ENCODE measurements around the gene TLR6.

GRCh38 chr4:38784141-38784540 lies 72.5 kb downstream of the TLR6 start:
- no peak for TF ChIP-seq CTCF (IDR thresholded peaks at IDR 0.05)
- TF ChIP-seq POLR2A (IDR thresholded peaks at IDR 0.05), result no peak

Measured in heart left ventricle (tissue), 13 donors.